K562 (cell line): ENCODE measurements around the gene CHCHD1. TPM values are rescaled to one million over a fixed set of nuclear protein-coding genes. Genes with fewer than 3 reads are reported as not detected.

ENCODE experiments used
- ARID4B ChIP-seq: sonication (generic); formaldehyde crosslinking; IDR thresholded peaks from 2 replicates; pipeline ENCODE4 v1.8.0; 2022; ENCODE audit warnings: mild to moderate bottlenecking, missing genetic modification reagents
- ATF6 ChIP-seq: sonication (generic); formaldehyde crosslinking; IDR thresholded peaks from 2 replicates; pipeline ENCODE4 v1.4.0; 2020; ENCODE audit warnings: mild to moderate bottlenecking, missing genetic modification reagents
- CTBP1 ChIP-seq: fragments of 450-650 bp; IDR thresholded peaks from 2 replicates; pipeline ENCODE4 v1.6.1; 2016; ENCODE audit warnings: borderline replicate concordance
- FUS ChIP-seq: fragments of 200-400 bp; formaldehyde crosslinking; optimal IDR thresholded peaks from 2 replicates; pipeline ENCODE3; 2017; ENCODE audit warnings: low read depth, low read length
- HMGN3 ChIP-seq: IDR thresholded peaks from 2 replicates; pipeline ENCODE4 v1.6.1; 2011; ENCODE audit warnings: borderline replicate concordance, low read depth, mild to moderate bottlenecking, mixed read lengths, low read length; ENCODE audit not compliant: insufficient read length; ENCODE audit errors: extremely low read depth
- HOMEZ ChIP-seq: fragments of 250-450 bp; sonication (Bioruptor Pico); IDR thresholded peaks from 2 replicates; pipeline ENCODE4 v1.4.0; 2020; ENCODE audit warnings: mild to moderate bottlenecking, moderate library complexity
- ID3 ChIP-seq, 2 experiments: fragments of 250-450 bp in 1 of 2; fragments of 450-650 bp in 1 of 2; sonication (Bioruptor Pico) in 1 of 2; IDR thresholded peaks; 2 replicates each; pipeline versions ENCODE4 v1.6.1 to v1.8.0; 2016 to 2021; ENCODE audit warnings: mild to moderate bottlenecking in 2 of 2, moderate library complexity in 2 of 2, missing compliant biosample characterization in 1 of 2, missing genetic modification characterization in 1 of 2
- IRF2 ChIP-seq: sonication (generic); formaldehyde crosslinking; IDR thresholded peaks from 2 replicates; pipeline ENCODE4 v1.8.1; 2022; ENCODE audit warnings: mild to moderate bottlenecking, missing genetic modification reagents
- NR2C2 ChIP-seq, 2 experiments: fragments of 200-800 bp in 1 of 2; sonication (Bioruptor generic) in 1 of 2; sonication (generic) in 1 of 2; formaldehyde crosslinking in 1 of 2; IDR thresholded peaks; 2 replicates each; pipeline versions ENCODE4 v1.6.1 to v1.8.0; 2016 to 2022; ENCODE audit warnings: mild to moderate bottlenecking in 1 of 2, missing compliant biosample characterization in 1 of 2, missing genetic modification characterization in 1 of 2, missing genetic modification reagents in 1 of 2
- PHB2 ChIP-seq: fragments of 450-650 bp; IDR thresholded peaks from 2 replicates; pipeline ENCODE4 v1.6.1; 2017; ENCODE audit warnings: low read depth
- PHF20 ChIP-seq: fragments of 450-650 bp; IDR thresholded peaks from 2 replicates; pipeline ENCODE4 v1.6.1; 2018; ENCODE audit not compliant: partially characterized antibody
- PTTG1 ChIP-seq: fragments of 450-650 bp; IDR thresholded peaks from 2 replicates; pipeline ENCODE4 v1.6.1; 2016; ENCODE audit warnings: low read depth, mild to moderate bottlenecking, missing genetic modification characterization, missing compliant biosample characterization
- RFX5 ChIP-seq: IDR thresholded peaks from 2 replicates; pipeline ENCODE4 v1.6.1; 2011; ENCODE audit warnings: low read depth, mild to moderate bottlenecking, improper control_type of control experiment, low read length
- ZBTB12 ChIP-seq: fragments of 250-450 bp; sonication (Bioruptor Pico); IDR thresholded peaks from 2 replicates; pipeline ENCODE4 v1.4.0; 2020
- ZBTB8A ChIP-seq: fragments of 450-650 bp; IDR thresholded peaks from 2 replicates; pipeline ENCODE4 v1.6.1; 2018; ENCODE audit warnings: mild to moderate bottlenecking, moderate library complexity; ENCODE audit not compliant: partially characterized antibody
- polyA plus RNA-seq, 8 experiments: library from polyadenylated mRNA; depleted of rRNA in 4 of 8; stranded (reverse) in 5 of 8; unstranded in 3 of 8; fragments of >200 nt; fragmentation: Nextera tagmentation in 2 of 8; fragmentation: Illumina TruSeq in 1 of 8; extraction: Ambion mirVana in 2 of 8; extraction: Trizol in 1 of 8; gene quantifications; 2 replicates each; pipeline versions ENCODE4 v1.2.1 to v1.2.3, GENCODE V29; 2011 to 2014; ENCODE audit warnings: inconsistent platforms in 1 of 8, missing spikeins in 1 of 8
- total RNA-seq, 7 experiments: library from RNA; depleted of rRNA in 6 of 7; stranded (reverse); fragments of >200 nt in 6 of 7; fragmentation: Illumina TruSeq in 2 of 7; extraction: Trizol in 2 of 7; gene quantifications; 2 replicates each; pipeline versions ENCODE4 v1.2.1 to v1.2.3, GENCODE V29; 2011 to 2021; ENCODE audit warnings: low replicate concordance in 1 of 7

CHCHD1 gene
- total and polyA plus RNA-seq, 9 of the 15 experiments (the other 6 are each of a cell fraction or from before 2014, with no cell fraction given) = 52.9 to 126 (median 83.4) TPM

- peak; percentile 80; the same call in 1 of the 2 replicates for TF ChIP-seq ARID4B (CRISPR knock-in tag)
- TF ChIP-seq RFX5 = no peak
- TF ChIP-seq ID3 (CRISPR knock-in tag; IDR thresholded peaks at IDR 0.05) = no peak
- no peak for TF ChIP-seq ID3 (tag; IDR thresholded peaks at IDR 0.05)
- TF ChIP-seq CTBP1 = peak; percentile 48; the same call in 1 of the 2 replicates
- TF ChIP-seq PTTG1 (tag) = no peak
- TF ChIP-seq NR2C2 (CRISPR knock-in tag; IDR thresholded peaks at IDR 0.05) = peak; percentile 98
- TF ChIP-seq NR2C2 (tag; IDR thresholded peaks at IDR 0.05) = peak; percentile 99
- no peak for TF ChIP-seq IRF2 (CRISPR knock-in tag)
- TF ChIP-seq HOMEZ (CRISPR knock-in tag) = no peak
- peak; percentile 95 for TF ChIP-seq ATF6 (CRISPR knock-in tag)
- TF ChIP-seq PHF20 = peak; percentile 86
- TF ChIP-seq FUS = no peak
- no peak for TF ChIP-seq PHB2
- peak; percentile 90 for TF ChIP-seq HMGN3
- TF ChIP-seq ZBTB8A = no peak
- TF ChIP-seq ZBTB12 (CRISPR knock-in tag) = no peak
Observed at GRCh38 chr10:73781879-73782748, at the start of gene CHCHD1 (continued).
